ENCODE data around the gene ACKR2. TPM values are rescaled to one million over a fixed set of nuclear protein-coding genes. Genes with fewer than 3 reads are reported as not detected.
"Not testable (repeated sequence)": the region's sequence is repeated elsewhere in the genome, so short reads cannot be mapped to it uniquely, and the experiment has no call there.

The ACKR2 gene
- total RNA-seq, 2 donors from 2014 or later = 0.78 to 6.2 TPM

DNA sequence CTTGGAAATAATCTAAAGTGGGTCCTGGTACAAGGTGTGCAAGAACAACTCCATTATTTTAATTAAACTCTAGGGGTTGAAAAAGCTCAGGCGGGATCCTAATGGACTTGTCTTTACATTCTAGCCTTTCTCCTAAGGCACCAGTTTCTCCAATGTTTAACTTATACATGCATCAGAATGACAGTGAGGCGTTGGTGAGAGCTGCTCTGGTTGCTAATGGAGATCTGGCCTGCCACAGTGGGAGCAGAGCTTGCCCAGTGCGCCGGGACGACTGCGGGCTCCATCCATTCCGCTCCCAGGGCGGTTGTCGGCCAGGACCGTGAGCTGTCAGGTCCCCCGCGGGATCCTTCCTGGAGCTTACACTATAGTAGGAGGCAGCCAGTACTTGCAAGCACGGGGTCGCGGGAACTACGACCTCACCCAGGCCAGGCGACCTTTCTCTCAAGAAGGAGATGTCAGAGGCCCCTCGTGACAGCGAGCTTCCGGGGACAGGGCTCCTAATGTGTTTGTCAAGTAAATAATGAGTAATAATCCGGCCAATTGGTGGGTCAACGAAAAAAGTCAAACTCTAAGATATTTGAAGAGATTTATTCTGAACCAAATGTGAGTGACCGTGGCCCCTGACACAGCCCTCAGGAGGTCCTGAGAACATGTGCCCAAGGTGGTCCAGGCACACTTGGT is 4.0 kb upstream of the ACKR2 start:
- TF ChIP-seq, protein P1, sequence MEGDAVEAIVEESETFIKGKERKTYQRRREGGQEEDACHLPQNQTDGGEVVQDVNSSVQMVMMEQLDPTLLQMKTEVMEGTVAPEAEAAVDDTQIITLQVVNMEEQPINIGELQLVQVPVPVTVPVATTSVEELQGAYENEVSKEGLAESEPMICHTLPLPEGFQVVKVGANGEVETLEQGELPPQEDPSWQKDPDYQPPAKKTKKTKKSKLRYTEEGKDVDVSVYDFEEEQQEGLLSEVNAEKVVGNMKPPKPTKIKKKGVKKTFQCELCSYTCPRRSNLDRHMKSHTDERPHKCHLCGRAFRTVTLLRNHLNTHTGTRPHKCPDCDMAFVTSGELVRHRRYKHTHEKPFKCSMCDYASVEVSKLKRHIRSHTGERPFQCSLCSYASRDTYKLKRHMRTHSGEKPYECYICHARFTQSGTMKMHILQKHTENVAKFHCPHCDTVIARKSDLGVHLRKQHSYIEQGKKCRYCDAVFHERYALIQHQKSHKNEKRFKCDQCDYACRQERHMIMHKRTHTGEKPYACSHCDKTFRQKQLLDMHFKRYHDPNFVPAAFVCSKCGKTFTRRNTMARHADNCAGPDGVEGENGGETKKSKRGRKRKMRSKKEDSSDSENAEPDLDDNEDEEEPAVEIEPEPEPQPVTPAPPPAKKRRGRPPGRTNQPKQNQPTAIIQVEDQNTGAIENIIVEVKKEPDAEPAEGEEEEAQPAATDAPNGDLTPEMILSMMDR (IDR thresholded peaks at IDR 0.05) = no peak
- Histone ChIP-seq H3K9me3 (no peaks in the 10 kb centered on the region), H3K27me3 (no peaks in the 10 kb centered on the region), H3K4me3 (peak overlapping the region; percentile 74 to 79), H3K4me1 (peaks cover 0 to 42% of the 10 kb centered on the region in 2 donors), H3K27ac (peak overlapping the region; percentile 95 to 98), H3K36me3 (no peaks in the 10 kb centered on the region)
- DNase-seq (ENCODE audit: low spot score) = peak; percentile 69

GRCh38 chr3:42807929-42808328 is 1.3 kb upstream of the ACKR2 start:
- peaks cover 0 to 15% of the 10 kb centered on the region in 2 donors for H3K4me1 ChIP-seq
- no peaks in the 10 kb centered on the region for H3K9me3 ChIP-seq
- no peak for DNase-seq (ENCODE audit: low spot score)
- H3K27me3 ChIP-seq = no peaks in the 10 kb centered on the region
- TF ChIP-seq, protein P1 (IDR thresholded peaks at IDR 0.05) = no peak
- H3K4me3 ChIP-seq = no peak overlapping the region
- no peaks in the 10 kb centered on the region for H3K36me3 ChIP-seq
- H3K27ac ChIP-seq = no peak overlapping the region

DNA sequence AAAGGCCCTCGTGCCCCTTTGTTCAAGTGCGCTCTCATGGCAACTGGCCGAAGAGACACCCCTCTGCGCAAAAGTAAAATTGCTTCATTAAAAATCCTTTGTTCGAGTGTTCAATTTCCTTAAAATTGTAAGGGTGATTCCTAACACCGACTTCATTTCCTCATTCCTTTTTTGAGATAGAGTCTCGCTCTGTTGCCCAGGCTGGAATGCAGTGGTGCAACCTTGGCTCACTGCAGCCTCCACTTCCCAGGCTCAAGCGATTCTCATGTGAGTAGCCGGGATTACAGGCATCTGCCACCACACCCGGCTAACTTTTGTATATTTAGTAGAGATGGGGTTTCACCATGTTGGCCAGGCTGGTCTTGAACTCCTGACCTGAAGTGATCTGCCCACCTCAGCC is 1.5 kb downstream of the ACKR2 start:
- H3K36me3 ChIP-seq = not testable (repeated sequence)

DNA sequence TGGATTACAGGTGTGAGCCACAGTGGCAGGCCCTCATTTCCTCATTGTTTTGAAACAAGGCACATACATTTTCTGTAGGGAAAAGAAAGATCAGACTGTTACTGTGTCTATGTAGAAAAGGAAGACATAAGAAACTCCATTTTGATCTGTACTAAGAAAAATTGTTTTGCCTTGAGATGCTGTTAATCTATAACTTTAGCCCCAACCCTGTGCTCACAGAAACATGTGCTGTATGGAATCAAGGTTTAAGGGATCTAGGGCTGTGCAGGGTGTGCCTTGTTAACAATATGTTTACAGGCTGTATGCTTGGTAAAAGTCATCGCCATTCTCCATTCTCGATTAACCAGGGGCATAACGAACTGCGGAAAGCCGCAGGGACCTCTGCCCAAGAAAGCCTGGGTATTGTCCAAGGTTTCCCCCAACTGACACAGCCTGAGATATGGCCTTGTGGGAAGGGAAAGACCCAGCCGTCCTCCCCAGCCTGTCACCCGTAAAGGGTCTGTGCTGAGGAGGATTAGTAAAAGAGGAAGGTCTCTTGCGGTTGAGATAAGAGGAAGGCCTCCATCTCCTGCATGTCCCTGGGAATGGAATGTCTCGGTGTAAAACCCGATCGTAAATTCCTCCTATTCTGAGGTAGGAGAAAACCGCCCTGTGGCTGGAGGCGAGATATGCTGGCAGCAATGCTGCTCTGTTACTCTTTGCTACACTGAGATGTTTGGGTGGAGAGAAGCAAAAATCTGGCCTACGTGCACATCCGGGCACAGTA is 2.1 kb downstream of the ACKR2 start:
- H3K4me1 ChIP-seq; H3K27me3 ChIP-seq; H3K27ac ChIP-seq; H3K9me3 ChIP-seq; DNase-seq (ENCODE audit: low spot score); H3K36me3 ChIP-seq; H3K4me3 ChIP-seq: not testable (repeated sequence)

More for the DNA sequence above, 1.5 kb downstream of the ACKR2 start:
- not testable (repeated sequence) for H3K9me3 ChIP-seq; H3K27ac ChIP-seq; H3K4me1 ChIP-seq; H3K4me3 ChIP-seq; H3K27me3 ChIP-seq; DNase-seq (ENCODE audit: low spot score)

- TF ChIP-seq, protein P1 (IDR thresholded peaks at IDR 0.05) = no peak
- no peak overlapping the region for H3K27ac ChIP-seq
- DNase-seq (ENCODE audit: low spot score) = no peak
- no peaks in the 10 kb centered on the region for H3K4me1 ChIP-seq
- no peaks in the 10 kb centered on the region for H3K27me3 ChIP-seq
- no peak overlapping the region for H3K4me3 ChIP-seq
- no peaks in the 10 kb centered on the region for H3K9me3 ChIP-seq
- H3K36me3 ChIP-seq = no peaks in the 10 kb centered on the region
These were observed 5.0 kb downstream of the ACKR2 start for GRCh38 chr3:42814246-42814645.

GRCh38 chr3:42814914-42815507 is 5.8 kb downstream of the ACKR2 start:
- DNase-seq (ENCODE audit: low spot score) = no peak
- Histone ChIP-seq H3K27me3 (no peaks in the 10 kb centered on the region), H3K4me1 (no peaks in the 10 kb centered on the region), H3K36me3 (no peaks in the 10 kb centered on the region), H3K27ac (no peak overlapping the region), H3K4me3 (no peak overlapping the region), H3K9me3 (no peaks in the 10 kb centered on the region)
- TF ChIP-seq, protein P1 (IDR thresholded peaks at IDR 0.05) = no peak
